Osteocyte (in vitro differentiated cells): ENCODE data around the gene PPFIA2. TPM values are rescaled to one million over a fixed set of nuclear protein-coding genes. Genes with fewer than 3 reads are reported as not detected.

ENCODE experiments used
- DNase-seq: peaks from one replicate; pipeline ENCODE4 v3.0.0; 2021; ENCODE audit warnings: mixed read lengths; ENCODE audit not compliant: unreplicated experiment; ENCODE audit errors: extremely low spot score
- H3K27ac Mint-ChIP-seq: one replicate; pipeline ENCODE4 v1.8.0; 2021; ENCODE audit warnings: mild to moderate bottlenecking, mixed read lengths; ENCODE audit not compliant: unreplicated experiment
- H3K27me3 Mint-ChIP-seq: one replicate; pipeline ENCODE4 v1.8.0; 2021; ENCODE audit warnings: mixed read lengths; ENCODE audit not compliant: unreplicated experiment
- H3K36me3 Mint-ChIP-seq: one replicate; pipeline ENCODE4 v1.8.0; 2021; ENCODE audit warnings: mixed read lengths; ENCODE audit not compliant: unreplicated experiment
- H3K4me1 Mint-ChIP-seq: one replicate; pipeline ENCODE4 v1.8.0; 2021; ENCODE audit warnings: mixed read lengths; ENCODE audit not compliant: unreplicated experiment
- H3K4me3 Mint-ChIP-seq: one replicate; pipeline ENCODE4 v1.8.0; 2021; ENCODE audit warnings: mild to moderate bottlenecking, moderate library complexity, mixed read lengths; ENCODE audit not compliant: unreplicated experiment
- H3K9me3 Mint-ChIP-seq: one replicate; pipeline ENCODE4 v1.8.0; 2021; ENCODE audit warnings: mixed read lengths; ENCODE audit not compliant: unreplicated experiment
- total RNA-seq: library from RNA; stranded (reverse); gene quantifications from 2 replicates; pipeline ENCODE4 v1.2.1, GENCODE V29; 2021
- TF ChIP-seq, protein P1 (sequence below): fragments of 200-600 bp; sonication (generic); IDR thresholded peaks from 2 replicates; pipeline ENCODE4 v1.5.0; 2021; ENCODE audit warnings: antibody characterized with exemption, mild to moderate bottlenecking, moderate library complexity

PPFIA2 gene
- total RNA-seq, 1 donor from 2014 or later = 0.67 TPM

DNA sequence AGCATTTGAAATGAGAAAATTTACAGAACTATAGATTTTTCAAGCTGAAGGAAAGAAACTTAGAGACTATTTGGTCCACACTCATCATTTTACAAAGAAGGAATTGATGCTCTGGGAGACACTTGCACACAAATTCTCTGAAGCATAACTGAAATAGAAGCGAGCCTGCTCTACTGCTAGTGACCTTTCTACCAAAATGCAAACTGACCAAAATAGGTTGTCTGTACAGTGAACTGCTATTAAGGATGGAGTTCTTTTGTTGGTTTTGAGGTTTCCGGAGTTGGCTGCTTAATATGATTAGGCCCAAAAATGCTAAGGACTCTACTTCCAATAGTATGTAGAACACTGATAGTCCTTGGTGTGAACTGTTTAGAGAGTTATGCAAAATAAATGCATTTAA, 194.9 kb downstream of the PPFIA2 start:
- H3K27ac Mint-ChIP-seq = no peak overlapping the region
- no peak for DNase-seq
- no peaks in the 10 kb centered on the region for H3K9me3 Mint-ChIP-seq
- H3K36me3 Mint-ChIP-seq = no peaks in the 10 kb centered on the region
- H3K4me1 Mint-ChIP-seq = no peaks in the 10 kb centered on the region
- no peak overlapping the region for H3K4me3 Mint-ChIP-seq
- no peaks in the 10 kb centered on the region for H3K27me3 Mint-ChIP-seq
- TF ChIP-seq, protein P1, sequence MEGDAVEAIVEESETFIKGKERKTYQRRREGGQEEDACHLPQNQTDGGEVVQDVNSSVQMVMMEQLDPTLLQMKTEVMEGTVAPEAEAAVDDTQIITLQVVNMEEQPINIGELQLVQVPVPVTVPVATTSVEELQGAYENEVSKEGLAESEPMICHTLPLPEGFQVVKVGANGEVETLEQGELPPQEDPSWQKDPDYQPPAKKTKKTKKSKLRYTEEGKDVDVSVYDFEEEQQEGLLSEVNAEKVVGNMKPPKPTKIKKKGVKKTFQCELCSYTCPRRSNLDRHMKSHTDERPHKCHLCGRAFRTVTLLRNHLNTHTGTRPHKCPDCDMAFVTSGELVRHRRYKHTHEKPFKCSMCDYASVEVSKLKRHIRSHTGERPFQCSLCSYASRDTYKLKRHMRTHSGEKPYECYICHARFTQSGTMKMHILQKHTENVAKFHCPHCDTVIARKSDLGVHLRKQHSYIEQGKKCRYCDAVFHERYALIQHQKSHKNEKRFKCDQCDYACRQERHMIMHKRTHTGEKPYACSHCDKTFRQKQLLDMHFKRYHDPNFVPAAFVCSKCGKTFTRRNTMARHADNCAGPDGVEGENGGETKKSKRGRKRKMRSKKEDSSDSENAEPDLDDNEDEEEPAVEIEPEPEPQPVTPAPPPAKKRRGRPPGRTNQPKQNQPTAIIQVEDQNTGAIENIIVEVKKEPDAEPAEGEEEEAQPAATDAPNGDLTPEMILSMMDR = no peak

DNA sequence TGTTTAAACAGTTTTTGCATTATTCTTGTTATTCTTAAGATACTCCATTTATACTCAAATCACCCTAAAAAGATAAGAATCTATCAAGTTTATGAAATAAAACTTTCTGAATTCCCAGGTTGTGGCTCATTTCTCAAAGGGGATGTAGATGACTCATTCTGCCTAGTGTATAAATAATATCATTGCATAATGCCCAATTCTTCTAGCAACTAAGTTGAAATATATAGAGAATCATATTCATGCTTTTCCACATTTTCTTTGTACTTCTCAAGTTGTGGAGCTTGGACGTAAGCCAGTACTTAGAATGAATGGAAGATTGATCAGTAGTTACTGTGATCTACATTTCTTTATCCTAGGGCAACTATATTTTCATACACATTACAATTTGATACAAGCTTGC, 201.1 kb downstream of the PPFIA2 start:
- Mint-ChIP-seq H3K4me1 (no peaks in the 10 kb centered on the region), H3K27ac (no peak overlapping the region), H3K4me3 (no peak overlapping the region)

DNA sequence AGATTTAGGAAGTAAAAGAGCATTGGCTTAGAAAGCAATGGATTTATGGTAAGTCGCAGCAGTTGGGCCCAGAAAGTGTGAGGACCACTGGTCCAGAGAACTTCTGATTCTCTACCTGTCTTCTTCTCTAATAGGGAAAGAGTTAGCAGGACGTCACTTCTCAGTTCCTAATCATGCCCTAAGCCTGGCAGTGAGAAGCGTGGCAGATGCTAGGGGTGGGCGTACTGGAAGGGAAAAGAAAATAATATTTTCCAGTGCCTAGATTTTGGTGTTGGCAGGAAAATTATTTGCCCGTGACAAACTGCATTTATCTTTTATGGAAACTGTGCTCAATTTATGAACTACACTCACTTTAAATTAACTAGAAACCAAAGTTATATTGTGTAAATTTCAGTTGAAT, 212.3 kb downstream of the PPFIA2 start:
- DNase-seq = no peak
- H3K4me1 Mint-ChIP-seq = no peaks in the 10 kb centered on the region
- TF ChIP-seq, protein P1 = no peak
- no peak overlapping the region for H3K27ac Mint-ChIP-seq
- H3K4me3 Mint-ChIP-seq = no peak overlapping the region
- H3K36me3 Mint-ChIP-seq = no peaks in the 10 kb centered on the region
- no peaks in the 10 kb centered on the region for H3K27me3 Mint-ChIP-seq
- H3K9me3 Mint-ChIP-seq = no peaks in the 10 kb centered on the region

More for the DNA sequence above, 201.1 kb downstream of the PPFIA2 start:
- TF ChIP-seq, protein P1 = no peak
- Mint-ChIP-seq H3K27me3 (no peaks in the 10 kb centered on the region), H3K36me3 (no peaks in the 10 kb centered on the region), H3K9me3 (no peaks in the 10 kb centered on the region)
- DNase-seq = no peak

DNA sequence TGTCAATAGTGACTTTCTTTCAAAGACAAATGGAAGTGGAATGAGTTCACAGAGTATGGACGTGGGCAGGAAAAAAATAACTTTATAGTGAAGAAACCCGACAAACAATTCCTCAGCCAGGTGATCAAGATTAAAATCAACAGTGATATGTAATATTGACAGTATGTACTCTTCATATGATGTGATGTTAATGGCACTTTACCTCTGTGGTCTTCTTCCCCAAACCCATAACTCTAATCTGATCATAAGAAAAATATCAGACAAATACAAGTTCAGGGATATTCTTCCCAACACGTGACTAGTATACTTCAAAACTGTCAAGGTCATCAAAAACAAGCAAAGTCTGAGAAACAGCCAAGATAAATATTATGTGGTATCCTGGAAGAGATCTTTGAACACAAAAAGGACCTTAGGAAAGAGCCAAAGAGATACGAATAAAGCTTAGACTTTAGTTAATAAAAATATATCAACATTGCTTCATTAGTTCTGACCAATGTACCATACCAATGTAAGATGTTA, 215.5 kb downstream of the PPFIA2 start:
- Mint-ChIP-seq H3K36me3 (no peaks in the 10 kb centered on the region), H3K4me1 (no peaks in the 10 kb centered on the region), H3K9me3 (no peaks in the 10 kb centered on the region), H3K4me3 (no peak overlapping the region), H3K27ac (no peak overlapping the region), H3K27me3 (no peaks in the 10 kb centered on the region)
- no peak for DNase-seq
- TF ChIP-seq, protein P1 = no peak

DNA sequence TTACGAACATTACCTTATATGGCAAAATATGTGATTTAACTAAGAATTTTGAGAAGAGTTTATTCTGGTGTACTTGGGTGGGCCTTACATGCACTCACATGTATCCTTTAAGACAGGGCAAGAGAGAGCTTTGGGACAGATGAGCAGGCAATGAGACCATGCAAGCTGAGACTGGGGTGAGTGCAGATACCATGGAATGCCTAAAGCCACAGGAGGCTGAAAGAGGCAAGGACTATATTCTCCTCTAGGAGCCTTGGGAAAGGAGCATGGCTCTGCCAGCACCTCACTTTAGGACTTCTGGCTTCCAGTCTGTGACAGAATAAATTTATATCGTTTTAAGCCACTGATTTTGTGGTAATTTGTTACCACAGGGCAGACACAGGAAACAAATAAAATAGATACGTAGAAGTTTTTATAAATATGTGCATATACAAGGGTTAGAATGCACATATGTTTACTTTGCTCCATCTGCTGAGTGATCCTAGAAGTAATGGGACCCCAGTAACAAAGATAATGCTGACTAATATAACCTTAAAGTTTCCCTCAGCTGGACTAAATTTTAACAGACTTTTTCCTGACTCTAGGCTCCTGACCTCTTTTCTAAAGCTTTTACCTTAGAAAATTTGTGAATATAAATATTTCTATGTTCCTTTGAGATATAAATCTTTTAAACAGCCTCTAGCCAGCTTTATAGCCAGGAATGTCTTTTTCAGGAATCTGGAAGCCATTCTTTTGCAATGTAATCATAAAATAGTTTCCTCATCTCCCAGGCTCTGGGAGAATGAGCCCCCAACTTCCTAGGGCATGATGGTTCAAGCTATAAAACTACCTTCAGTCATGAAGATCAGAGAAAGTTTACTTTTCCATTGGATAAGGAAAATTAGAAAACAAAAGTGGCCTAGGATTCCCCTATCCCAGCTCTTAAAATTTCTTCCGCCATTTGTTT, 216.8 kb downstream of the PPFIA2 start:
- no peaks in the 10 kb centered on the region for H3K36me3 Mint-ChIP-seq
- H3K9me3 Mint-ChIP-seq = no peaks in the 10 kb centered on the region
- no peak overlapping the region for H3K27ac Mint-ChIP-seq
- DNase-seq = no peak
- no peaks in the 10 kb centered on the region for H3K4me1 Mint-ChIP-seq
- TF ChIP-seq, protein P1 = no peak
- H3K4me3 Mint-ChIP-seq = no peak overlapping the region
- no peaks in the 10 kb centered on the region for H3K27me3 Mint-ChIP-seq
